Ishikawa (cell line): ENCODE results near the gene NCF4.

Experiments used
- CEBPB ChIP-seq: IDR thresholded peaks from 2 replicates; pipeline ENCODE4 v1.6.1; 2012
- CREB1 ChIP-seq: IDR thresholded peaks from 2 replicates; pipeline ENCODE4 v1.6.1; 2012; ENCODE audit warnings: low read depth
- EGR1 ChIP-seq: IDR thresholded peaks from 2 replicates; pipeline ENCODE4 v1.6.1; 2012
- EP300 ChIP-seq: IDR thresholded peaks from 2 replicates; pipeline ENCODE4 v1.6.1; 2012; ENCODE audit warnings: borderline replicate concordance
- FOXM1 ChIP-seq: IDR thresholded peaks from 2 replicates; pipeline ENCODE4 v1.6.1; 2012; ENCODE audit warnings: low read depth, borderline replicate concordance
- NFIC ChIP-seq: IDR thresholded peaks from 2 replicates; pipeline ENCODE4 v1.6.1; 2012
- RAD21 ChIP-seq: IDR thresholded peaks from 2 replicates; pipeline ENCODE4 v1.6.1; 2012; ENCODE audit warnings: low read depth
- REST ChIP-seq: IDR thresholded peaks from 2 replicates; pipeline ENCODE4 v1.6.1; 2012; ENCODE audit warnings: low read depth, mild to moderate bottlenecking
- TAF1 ChIP-seq: IDR thresholded peaks from 2 replicates; pipeline ENCODE4 v1.6.1; 2012; ENCODE audit warnings: low read depth, mild to moderate bottlenecking
- TCF12 ChIP-seq: IDR thresholded peaks from 2 replicates; pipeline ENCODE4 v1.6.1; 2012; ENCODE audit warnings: low read depth
- TEAD4 ChIP-seq: IDR thresholded peaks from 2 replicates; pipeline ENCODE4 v1.6.1; 2012
- YY1 ChIP-seq: IDR thresholded peaks from 2 replicates; pipeline ENCODE4 v1.6.1; 2012; ENCODE audit warnings: low read depth
- ZBTB7A ChIP-seq: IDR thresholded peaks from 2 replicates; pipeline ENCODE4 v1.6.1; 2012; ENCODE audit warnings: low read depth
- TF ChIP-seq, protein P1 (sequence below): IDR thresholded peaks from 2 replicates; pipeline ENCODE4 v1.6.1; 2012
- TF ChIP-seq, protein P2 (sequence below): IDR thresholded peaks from 2 replicates; pipeline ENCODE4 v1.6.1; 2012

NCF4 gene

DNA sequence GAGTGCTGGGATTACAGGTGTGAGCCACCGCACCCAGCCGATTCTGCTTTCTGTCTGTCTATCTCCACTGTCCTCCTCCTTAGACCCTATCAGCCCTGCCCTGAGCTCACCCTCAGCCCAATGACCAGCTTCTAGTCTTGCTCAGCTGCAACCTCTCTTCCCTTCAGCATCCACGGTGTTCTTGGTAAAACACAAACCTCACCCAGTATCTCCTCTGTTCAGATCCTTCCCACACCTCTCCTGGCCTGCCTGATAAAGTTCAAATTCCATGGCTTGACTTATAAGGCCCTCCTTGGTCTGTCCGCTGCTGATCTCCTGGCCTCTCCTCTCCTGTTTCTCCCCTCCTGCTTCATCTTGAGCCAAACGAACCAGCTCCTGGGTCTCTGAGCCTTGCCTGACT lies 14.5 kb upstream of the NCF4 start:
- TF ChIP-seq TAF1 (no peak), CREB1 (no peak), REST (no peak), NFIC (no peak), EGR1 (no peak), EP300 (no peak), YY1 (no peak), ZBTB7A (no peak)

GRCh38 chr22:36846949-36847348 lies 13.9 kb upstream of the NCF4 start:
- TF ChIP-seq RAD21 (no peak), EP300 (no peak), TCF12 (no peak), NFIC (no peak), CREB1 (no peak), REST (no peak), TAF1 (no peak), YY1 (no peak), FOXM1 (no peak), EGR1 (no peak), ZBTB7A (no peak), TEAD4 (no peak), CEBPB (no peak)
- TF ChIP-seq, protein P1, sequence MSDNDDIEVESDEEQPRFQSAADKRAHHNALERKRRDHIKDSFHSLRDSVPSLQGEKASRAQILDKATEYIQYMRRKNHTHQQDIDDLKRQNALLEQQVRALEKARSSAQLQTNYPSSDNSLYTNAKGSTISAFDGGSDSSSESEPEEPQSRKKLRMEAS = no peak
- TF ChIP-seq, protein P2, sequence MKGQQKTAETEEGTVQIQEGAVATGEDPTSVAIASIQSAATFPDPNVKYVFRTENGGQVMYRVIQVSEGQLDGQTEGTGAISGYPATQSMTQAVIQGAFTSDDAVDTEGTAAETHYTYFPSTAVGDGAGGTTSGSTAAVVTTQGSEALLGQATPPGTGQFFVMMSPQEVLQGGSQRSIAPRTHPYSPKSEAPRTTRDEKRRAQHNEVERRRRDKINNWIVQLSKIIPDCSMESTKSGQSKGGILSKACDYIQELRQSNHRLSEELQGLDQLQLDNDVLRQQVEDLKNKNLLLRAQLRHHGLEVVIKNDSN = no peak

GRCh38 chr22:36850056-36850455 lies 10.8 kb upstream of the NCF4 start:
- no peak for TF ChIP-seq REST
- TF ChIP-seq, protein P1 = no peak
- no peak for TF ChIP-seq RAD21
- no peak for TF ChIP-seq YY1
- TF ChIP-seq CEBPB = no peak
- no peak for TF ChIP-seq EGR1
- TF ChIP-seq TAF1 = no peak
- no peak for TF ChIP-seq FOXM1

DNA sequence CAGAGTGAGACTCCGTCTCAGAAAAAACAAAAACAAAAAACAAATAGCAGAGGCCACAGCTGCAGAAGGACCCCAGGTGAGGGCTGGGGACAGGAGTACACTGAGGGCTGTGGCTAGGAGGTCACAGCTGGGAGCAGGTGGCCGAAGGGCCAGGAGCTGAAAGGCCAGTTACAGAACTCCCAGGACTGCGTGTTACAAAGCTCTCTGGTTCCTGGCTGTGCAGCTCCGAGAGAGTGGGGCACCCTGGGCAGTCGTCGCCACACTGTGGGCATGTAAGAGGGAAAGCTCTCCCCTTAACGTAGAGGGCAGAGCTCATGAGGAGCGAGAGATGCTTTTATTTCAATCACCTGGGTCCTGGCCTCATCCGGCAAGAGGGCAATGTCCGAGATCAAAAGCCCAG lies 10.1 kb upstream of the NCF4 start:
- TF ChIP-seq RAD21 (no peak), YY1 (no peak), FOXM1 (no peak), EGR1 (no peak), CEBPB (no peak), TCF12 (no peak), REST (no peak), TAF1 (no peak), CREB1 (no peak), EP300 (no peak), TEAD4 (no peak), ZBTB7A (no peak), NFIC (no peak)
- TF ChIP-seq, protein P2 = no peak
- TF ChIP-seq, protein P1 = no peak
